Activated B cell treated with CpG ODN at 0.5 μM for 24 hours (primary cell): ENCODE data around the gene THBS4. TPM values are rescaled to one million over a fixed set of nuclear protein-coding genes. Genes with fewer than 3 reads are reported as not detected.

Source experiments
- ATAC-seq: fragments of 200-7000 bp; cut with Tn5 transposase; one replicate; pipeline ENCODE4 v1.10.0; 2021; ENCODE audit warnings: low read depth, mild to moderate bottlenecking, moderate library complexity
- CTCF ChIA-PET: fragments of 350-600 bp; sonication (Branson Sonifier 250); formaldehyde crosslinking; loops from one replicate; lab custom pipeline; 2021; ENCODE audit warnings: antibody characterized with exemption; lab: Charles Lee
- POLR2A ChIA-PET: fragments of 350-600 bp; sonication (Branson Sonifier 250); formaldehyde crosslinking; loops from one replicate; lab custom pipeline; 2021; ENCODE audit warnings: antibody characterized with exemption; lab: Charles Lee
- DNase-seq: peaks from one replicate; pipeline ENCODE4 v3.0.0; 2022
- H3K27ac Mint-ChIP-seq: one replicate; pipeline ENCODE4 v1.8.0; 2020; ENCODE audit warnings: mixed read lengths
- H3K27me3 Mint-ChIP-seq: one replicate; pipeline ENCODE4 v1.8.0; 2021; ENCODE audit warnings: mixed read lengths
- H3K36me3 Mint-ChIP-seq: one replicate; pipeline ENCODE4 v1.8.0; 2021; ENCODE audit warnings: low read depth, mixed read lengths
- H3K4me1 Mint-ChIP-seq: one replicate; pipeline ENCODE4 v1.8.0; 2021; ENCODE audit warnings: mixed read lengths
- H3K4me3 Mint-ChIP-seq: one replicate; pipeline ENCODE4 v1.8.0; 2020; ENCODE audit warnings: mild to moderate bottlenecking, mixed read lengths
- H3K9me3 Mint-ChIP-seq: one replicate; pipeline ENCODE4 v1.8.0; 2020; ENCODE audit warnings: mixed read lengths
- CTCF ChIP-seq: fragments of 200-600 bp; IDR thresholded peaks from one replicate; pipeline ENCODE4 v1.8.0; 2022; ENCODE audit warnings: antibody characterized with exemption, mild to moderate bottlenecking
- intact Hi-C: fragments of 100-400 bp; cut with micrococcal nuclease; formaldehyde crosslinking; loops from one replicate; pipeline ENCODE4 v1.15.1; 2024
- total RNA-seq: library from RNA; stranded (reverse); gene quantifications from 2 replicates; pipeline ENCODE4 v1.2.3, GENCODE V29; 2022

THBS4 gene
- total RNA-seq, 1 donor from 2014 or later = 0.20 TPM

DNA sequence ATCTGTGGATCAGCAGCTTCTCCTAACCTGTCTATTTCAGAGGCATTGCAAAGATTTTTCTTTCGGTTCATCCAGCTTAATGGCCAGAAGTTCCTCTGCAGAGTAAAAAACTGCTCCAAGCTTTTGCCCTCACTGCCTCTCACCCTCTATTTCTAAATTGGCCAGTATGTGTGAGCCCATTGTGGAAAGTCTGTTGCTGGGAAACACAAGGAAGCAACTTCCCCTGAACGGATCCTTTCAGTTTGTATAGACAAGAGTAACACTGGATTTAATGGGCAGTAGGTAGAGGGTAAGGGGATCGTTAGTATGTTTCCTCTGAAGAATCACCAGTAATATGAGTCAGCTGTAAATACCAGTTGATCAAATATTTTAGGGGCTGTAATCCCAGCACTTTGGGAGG lies 7.2 kb downstream of the THBS4 start:
- Mint-ChIP-seq H3K4me1 (no peaks in the 10 kb centered on the region), H3K4me3 (no peak overlapping the region), H3K36me3 (no peaks in the 10 kb centered on the region), H3K9me3 (no peaks in the 10 kb centered on the region), H3K27me3 (peaks cover 21% of the 10 kb centered on the region), H3K27ac (no peak overlapping the region)
- ChIA-PET POLR2A (no interaction called here), CTCF (no interaction called here)
- intact Hi-C loops = no loop called here
- DNase-seq (no peak), ATAC-seq (no peak)
- no peak for TF ChIP-seq CTCF

DNA sequence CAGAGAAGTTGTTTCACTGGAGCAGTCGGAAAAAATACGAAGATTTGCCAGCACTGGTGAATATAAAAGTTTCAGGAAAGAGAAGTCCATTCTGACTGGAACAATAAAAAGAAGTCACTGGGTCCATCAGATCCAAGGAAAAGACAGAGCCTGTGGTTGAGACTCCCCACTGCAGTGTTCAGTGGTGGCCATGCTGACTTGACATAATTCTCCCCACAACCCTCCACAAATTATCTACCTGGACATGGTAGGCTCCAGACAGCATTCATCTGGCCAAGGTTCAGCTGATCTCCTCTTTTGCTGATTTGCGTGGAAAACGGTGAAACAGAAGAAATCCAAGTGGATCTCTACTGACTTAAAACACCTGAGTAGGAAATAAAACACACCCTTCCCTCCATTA lies 8.0 kb downstream of the THBS4 start:
- no peak for ATAC-seq
- no peak overlapping the region for H3K27ac Mint-ChIP-seq

GRCh38 chr5:80048084-80048780 lies 13.1 kb downstream of the THBS4 start:
- Mint-ChIP-seq H3K27ac (no peak overlapping the region), H3K4me1 (no peaks in the 10 kb centered on the region), H3K36me3 (no peaks in the 10 kb centered on the region), H3K4me3 (no peak overlapping the region), H3K9me3 (no peaks in the 10 kb centered on the region), H3K27me3 (peaks cover 7% of the 10 kb centered on the region)
- TF ChIP-seq CTCF = no peak
- no peak for ATAC-seq
- ChIA-PET CTCF (no interaction called here), POLR2A (no interaction called here)
- no peak for DNase-seq
- intact Hi-C loops = no loop called here

More for the DNA sequence above, 8.0 kb downstream of the THBS4 start:
- Mint-ChIP-seq H3K4me1 (no peaks in the 10 kb centered on the region), H3K4me3 (no peak overlapping the region), H3K27me3 (peaks cover 19% of the 10 kb centered on the region), H3K9me3 (no peaks in the 10 kb centered on the region), H3K36me3 (no peaks in the 10 kb centered on the region)
- no peak for TF ChIP-seq CTCF
- intact Hi-C loops = no loop called here
- CTCF ChIA-PET = no interaction called here
- POLR2A ChIA-PET = no interaction called here
- DNase-seq = no peak

- no peak overlapping the region for H3K27ac Mint-ChIP-seq
- DNase-seq (no peak), ATAC-seq (no peak)
- no peaks in the 10 kb centered on the region for H3K9me3 Mint-ChIP-seq
- H3K4me3 Mint-ChIP-seq = no peak overlapping the region
- ChIA-PET CTCF (no interaction called here), POLR2A (no interaction called here)
- H3K27me3 Mint-ChIP-seq = peaks cover 5% of the 10 kb centered on the region
- TF ChIP-seq CTCF = no peak
- H3K4me1 Mint-ChIP-seq = no peaks in the 10 kb centered on the region
- intact Hi-C loops = no loop called here
- H3K36me3 Mint-ChIP-seq = no peaks in the 10 kb centered on the region
Observed at GRCh38 chr5:80052464-80052863, 17.3 kb downstream of the THBS4 start.

DNA sequence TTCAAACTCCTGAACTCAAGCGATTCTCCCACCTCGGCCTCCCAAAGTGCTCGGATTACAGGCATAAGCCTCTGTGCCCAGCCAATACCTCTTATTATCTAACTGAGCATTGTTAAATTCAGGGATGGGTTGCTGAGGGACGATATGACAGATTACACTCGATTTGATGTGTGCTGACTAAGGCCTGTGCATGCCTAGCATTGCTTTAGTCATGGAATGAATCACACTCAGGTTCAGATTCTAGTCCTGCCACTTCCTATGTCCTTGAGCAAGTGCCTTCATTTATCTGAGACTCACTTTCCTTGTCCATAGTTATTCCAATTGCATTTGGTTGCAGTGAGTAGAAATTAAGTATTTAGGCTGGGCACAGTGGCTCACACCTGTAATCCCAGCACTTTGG lies 19.5 kb downstream of the THBS4 start:
- Mint-ChIP-seq H3K4me1 (no peaks in the 10 kb centered on the region), H3K9me3 (no peaks in the 10 kb centered on the region), H3K27ac (no peak overlapping the region), H3K36me3 (no peaks in the 10 kb centered on the region), H3K4me3 (no peak overlapping the region), H3K27me3 (peaks cover 3% of the 10 kb centered on the region)
- ChIA-PET POLR2A (no interaction called here), CTCF (no interaction called here)
- TF ChIP-seq CTCF = no peak
- ATAC-seq = no peak
- intact Hi-C loops = no loop called here
- no peak for DNase-seq
